GM19463 (cell line): ENCODE data around the gene HSP90B1.

Experiments used
- ATAC-seq: cut with Tn5 transposase; IDR thresholded peaks from one replicate; pipeline ENCODE4 v1.9.1; 2021; ENCODE audit warnings: mild to moderate bottlenecking, moderate library complexity; ENCODE audit not compliant: unreplicated experiment

Gene HSP90B1

GRCh38 chr12:103930034-103930786 lies at the start of gene HSP90B1:
TSS of gene HSP90B1 (plus strand) at chr12:103930410. CDS start at chr12:103930516, 106 bp downstream.
- peak; percentile 58 for ATAC-seq

GRCh38 chr12:103881261-103881660 lies 48.9 kb upstream of the HSP90B1 start:
- no peak for ATAC-seq

DNA sequence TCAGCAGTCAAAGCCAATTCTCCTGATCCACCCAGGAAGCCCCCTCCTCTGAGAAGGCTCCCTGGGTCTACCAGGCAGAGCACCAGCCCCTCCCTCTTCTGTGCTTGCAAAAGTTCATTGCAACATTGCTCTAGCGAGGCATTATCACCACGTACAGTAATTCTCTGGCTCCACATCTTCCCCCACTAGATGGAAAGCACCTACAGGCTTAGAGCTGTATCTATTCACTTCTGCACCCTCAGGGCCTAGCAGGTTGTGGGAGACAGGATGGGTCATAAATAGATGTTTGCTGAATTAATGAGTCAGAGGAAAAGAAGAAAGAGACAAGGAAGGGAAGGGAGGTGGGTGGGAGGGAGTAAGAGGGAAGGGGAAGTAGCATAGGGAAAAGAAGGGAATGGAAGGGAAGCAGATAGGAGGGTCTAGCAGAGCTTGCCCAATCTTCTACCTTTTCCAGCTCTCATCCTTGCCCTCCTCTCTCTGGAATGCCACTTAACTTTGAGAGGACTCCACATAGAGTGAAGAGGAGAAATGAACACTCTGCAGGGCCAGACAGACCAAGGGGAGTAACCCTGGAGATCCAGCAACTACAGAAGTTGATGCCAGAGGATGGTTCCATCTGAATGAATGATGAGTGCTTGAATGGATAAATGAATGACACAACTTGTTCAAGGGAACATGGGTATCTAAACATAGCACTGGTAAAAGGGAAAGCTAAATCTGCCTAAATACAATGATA lies 47.2 kb upstream of the HSP90B1 start:
- ATAC-seq: peak; percentile 28

DNA sequence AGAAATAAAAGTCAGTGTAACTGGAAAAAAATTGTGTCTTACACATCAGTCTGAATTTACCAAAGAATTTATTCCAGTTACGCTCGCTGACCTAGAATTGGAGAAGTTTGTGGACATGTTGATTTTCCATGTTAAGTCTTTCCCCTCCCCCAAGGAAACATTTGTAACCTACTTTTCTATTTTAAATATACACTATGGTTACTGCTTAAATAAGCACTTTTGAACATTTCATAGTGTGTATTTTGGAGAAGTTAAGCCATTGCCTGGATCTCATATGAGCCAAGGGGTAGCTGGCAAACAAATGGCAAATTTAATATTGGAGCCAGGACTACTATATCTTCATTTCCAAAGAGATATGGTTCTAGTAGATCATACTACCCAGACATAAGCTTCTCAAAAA lies 46.3 kb upstream of the HSP90B1 start:
- no peak for ATAC-seq

DNA sequence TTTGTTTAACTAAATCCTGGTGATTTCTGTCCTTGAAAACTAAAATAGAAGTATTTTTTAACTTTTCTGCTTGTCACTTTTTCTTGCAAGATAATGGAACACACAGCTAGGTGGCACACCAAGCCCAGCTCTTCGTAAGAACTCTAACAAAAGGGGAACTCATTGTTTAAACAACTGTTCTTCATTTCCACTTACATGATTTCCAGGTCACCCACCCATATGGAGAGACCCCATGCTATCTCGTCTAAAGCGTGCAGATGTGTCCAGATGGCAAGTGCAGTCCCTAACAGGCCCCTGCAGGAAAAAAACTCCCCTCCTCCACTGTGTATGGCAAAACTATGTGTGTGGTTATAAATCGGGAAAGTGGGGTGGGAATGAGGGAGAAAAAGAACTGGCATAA lies 45.9 kb upstream of the HSP90B1 start:
- ATAC-seq: no peak

DNA sequence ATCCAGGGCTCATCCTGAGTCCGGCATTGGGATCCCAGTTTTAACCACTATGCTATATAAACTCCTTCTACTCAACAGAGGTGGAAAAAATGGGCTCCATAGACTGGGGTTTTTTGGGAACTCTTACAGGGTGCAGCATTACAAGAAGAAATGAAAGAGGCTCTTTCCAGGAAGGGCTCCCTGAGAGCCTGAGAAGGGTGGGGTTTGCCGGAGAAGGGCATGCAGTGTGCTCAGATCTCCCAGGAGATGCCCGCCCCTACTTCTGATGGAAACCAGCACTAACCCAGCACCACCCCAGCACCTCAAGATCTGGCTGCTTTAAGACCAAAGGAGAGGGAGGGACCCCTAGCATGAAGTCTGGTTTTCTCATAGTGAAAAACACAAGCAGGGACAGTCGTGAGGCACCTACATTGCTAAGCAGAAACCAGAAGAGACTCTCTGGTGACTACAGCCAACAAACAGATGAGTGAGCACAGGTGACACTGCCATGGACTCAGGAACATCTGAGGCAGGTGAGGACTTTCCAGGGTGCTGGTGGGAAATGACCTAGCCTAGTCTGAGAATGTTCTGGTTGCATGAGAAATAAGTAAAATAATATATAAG lies 43.9 kb upstream of the HSP90B1 start:
- ATAC-seq: no peak

DNA sequence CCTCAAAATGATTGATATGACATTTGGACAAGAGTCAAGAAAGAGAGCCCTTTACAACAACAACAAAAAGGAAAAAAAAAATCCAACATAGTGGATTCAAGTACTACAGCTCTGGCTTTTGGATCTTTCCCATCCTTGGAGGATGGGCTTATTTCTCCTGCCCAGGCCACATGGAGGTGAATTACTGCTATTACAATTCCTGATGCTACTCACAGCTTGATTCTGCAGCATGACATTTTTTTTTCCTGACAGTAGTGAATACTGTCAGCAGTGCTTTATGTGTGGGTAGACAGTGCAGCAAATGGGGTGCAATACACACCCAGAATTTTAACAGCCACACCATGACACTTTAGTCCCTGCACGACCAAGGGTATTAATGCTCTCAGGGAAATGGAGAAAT lies 42.5 kb upstream of the HSP90B1 start:
- ATAC-seq: no peak

GRCh38 chr12:103897316-103897715 lies 32.9 kb upstream of the HSP90B1 start:
- ATAC-seq: no peak

GRCh38 chr12:103901518-103902173 lies 28.6 kb upstream of the HSP90B1 start:
- ATAC-seq: no peak

DNA sequence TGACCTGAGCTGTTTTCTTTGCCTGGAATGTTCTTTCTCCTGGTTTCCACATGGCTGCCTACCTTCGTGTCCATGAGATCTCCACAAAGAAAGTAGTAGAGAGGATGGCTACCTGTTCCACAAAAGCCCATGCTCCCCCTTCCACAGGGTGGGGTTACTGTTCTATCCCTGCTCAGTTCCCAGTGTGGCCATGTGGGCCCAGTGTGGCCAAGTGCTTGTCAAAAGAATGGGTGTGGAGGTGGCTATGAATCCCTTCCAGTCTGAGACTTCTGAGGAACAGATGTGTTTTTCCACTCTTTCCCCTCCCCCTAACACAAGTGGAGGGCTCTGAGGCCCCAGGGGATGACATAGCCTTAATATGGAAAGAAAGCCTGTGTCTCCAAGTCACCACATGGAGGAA lies 26.2 kb upstream of the HSP90B1 start:
- no peak for ATAC-seq

- ATAC-seq: no peak
Measured at GRCh38 chr12:103905730-103906349, 24.4 kb upstream of the HSP90B1 start.

- no peak for ATAC-seq
Measured at GRCh38 chr12:103908246-103908541, 22.0 kb upstream of the HSP90B1 start.

GRCh38 chr12:103908877-103909276 lies 21.3 kb upstream of the HSP90B1 start:
- no peak for ATAC-seq

DNA sequence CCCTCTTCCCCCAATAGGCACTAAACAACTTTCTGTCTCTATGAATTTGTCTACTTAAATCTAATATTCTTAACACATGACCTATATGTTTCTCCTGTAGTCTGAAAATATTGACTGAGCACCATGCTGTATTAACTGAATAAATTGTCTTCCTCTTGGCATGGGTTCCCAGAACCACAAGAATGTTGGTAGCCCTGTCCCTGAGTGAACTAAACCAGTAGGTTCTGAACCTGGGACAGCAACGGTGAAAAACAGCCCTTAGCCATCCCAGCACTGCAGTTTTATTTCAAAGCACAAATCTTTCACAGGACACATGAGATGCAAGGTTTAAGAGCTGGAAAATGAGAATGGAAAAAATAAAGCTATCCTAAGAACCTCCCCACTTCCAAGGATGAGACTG lies 20.4 kb upstream of the HSP90B1 start:
- no peak for ATAC-seq

GRCh38 chr12:103912069-103912468 lies 18.1 kb upstream of the HSP90B1 start:
- no peak for ATAC-seq

GRCh38 chr12:103913100-103913499 lies 17.1 kb upstream of the HSP90B1 start:
- no peak for ATAC-seq

GRCh38 chr12:103915306-103915705 lies 14.9 kb upstream of the HSP90B1 start:
- ATAC-seq: no peak

DNA sequence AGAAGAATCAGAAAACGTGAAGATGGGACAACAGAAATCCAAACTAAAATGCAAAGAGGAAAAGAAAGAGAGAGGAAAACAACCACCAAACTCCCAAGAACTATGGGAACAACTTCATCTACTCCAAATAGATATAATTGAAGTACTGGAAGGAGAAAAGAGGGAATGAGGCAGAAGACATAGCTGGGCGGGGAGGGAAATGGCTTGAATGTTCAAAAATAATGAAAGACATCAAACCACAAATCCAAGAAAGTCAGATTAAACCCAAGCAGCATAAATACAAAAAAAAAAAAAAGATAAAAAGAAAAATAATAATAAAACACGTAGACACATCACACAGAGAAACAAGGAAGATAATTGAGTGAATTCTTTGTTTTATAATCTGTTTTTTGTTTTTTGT lies 12.3 kb upstream of the HSP90B1 start:
- no peak for ATAC-seq

DNA sequence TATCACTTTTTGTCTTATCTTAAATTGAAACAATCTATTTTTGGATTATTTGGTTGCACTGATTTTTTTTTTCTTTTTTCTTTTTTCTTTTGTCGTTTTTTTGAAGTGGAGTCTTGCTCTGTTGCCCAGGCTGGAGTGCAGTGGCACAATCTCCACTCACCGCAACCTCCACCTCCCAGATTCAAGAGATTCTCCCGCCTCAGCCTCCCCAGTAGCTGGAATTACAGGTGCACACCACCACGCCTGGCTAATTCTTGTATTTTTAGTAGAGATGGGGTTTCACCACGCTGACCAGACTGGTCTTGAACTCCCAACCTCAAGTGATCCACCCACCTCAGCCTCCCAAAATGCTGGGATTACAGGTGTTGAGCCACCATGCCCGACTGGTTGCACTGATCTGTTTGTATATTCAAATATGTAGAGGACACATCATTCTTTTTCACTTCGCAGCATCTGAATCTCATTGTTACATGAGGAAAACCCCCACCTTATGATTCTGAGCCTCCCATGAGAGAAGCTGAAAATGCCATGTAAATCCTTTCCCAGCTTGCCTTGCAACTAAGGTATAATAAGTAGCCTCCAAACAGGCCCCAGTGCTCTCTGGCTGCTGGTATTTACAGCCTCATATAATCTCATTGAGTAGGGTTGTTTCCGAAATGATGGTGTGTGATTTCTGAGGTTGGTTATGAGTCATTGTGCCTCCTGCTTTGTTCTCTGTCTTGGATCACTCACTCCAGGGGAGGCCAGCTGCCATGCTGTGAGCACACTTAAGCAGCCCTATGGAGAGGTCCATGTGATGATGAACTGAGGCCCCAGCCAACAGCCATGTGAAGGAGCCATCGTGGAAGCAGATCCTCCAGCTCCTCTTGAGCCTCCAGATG lies 5.2 kb upstream of the HSP90B1 start:
- ATAC-seq: peak; percentile 44

- no peak for ATAC-seq
Measured at GRCh38 chr12:103928682-103929045, 1.5 kb upstream of the HSP90B1 start.
